Measurements from ENCODE around the gene CCDC188.

DNA sequence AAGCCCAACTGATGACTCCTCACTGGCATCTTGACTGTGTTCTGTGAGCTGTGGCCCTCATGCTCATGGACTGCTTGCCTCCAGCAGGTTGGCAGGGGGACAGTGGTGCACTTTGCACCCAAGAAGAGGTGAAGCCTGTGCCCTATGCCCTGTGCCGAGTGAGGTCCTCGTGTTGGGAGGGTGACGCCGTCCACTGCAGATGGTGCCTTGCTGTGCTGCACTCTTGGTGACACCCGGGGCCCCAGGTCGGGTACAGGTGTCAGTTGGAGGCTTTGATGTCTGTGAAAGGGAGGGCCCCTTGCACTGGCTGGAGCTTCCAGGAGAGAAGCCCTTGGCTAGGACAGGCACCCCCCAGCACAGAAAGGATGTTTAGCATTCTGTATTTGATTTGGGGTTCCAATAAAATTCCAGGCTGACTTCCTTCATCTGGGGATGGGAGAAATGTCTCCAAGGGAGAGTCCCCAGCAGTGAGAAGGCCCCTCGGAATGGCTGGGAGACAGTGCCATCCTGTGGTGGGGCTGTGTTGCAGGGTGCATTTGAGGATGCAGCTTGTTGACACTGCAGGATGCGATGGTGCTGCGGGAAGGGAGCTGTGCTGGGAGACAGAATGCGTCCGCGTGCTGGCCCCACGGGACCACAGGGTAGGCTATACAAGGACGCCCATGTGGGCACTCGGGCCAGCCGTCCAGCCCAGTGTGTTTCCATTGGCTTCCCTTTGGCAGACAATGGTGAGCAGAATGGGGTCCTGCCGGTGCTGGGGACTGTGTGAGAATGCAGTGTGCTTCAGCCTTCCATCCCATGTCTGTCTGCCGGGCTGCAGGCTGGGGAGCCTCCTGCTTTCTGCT is 21.7 kb downstream of the CCDC188 start:
- TF ChIP-seq SAP130 (CRISPR knock-in tag; IDR thresholded peaks at IDR 0.05; ENCODE audit: low read depth) (no peak; the same call in 1 of the 2 replicates), NFIC (IDR thresholded peaks at IDR 0.05; ENCODE audit: low read length) (no peak), CTCF (CRISPR knock-in tag; IDR thresholded peaks at IDR 0.05) (peak; percentile 87), ZBTB44 (CRISPR knock-in tag; IDR thresholded peaks at IDR 0.05) (no peak), POLR2A (IDR thresholded peaks at IDR 0.05; ENCODE audit: insufficient read depth in 1 of 2, low read depth in 2 of 2, low read length in 2 of 2) (peak in 1 of 2 experiments; percentile 71; a peak in 2 of 4 replicates), ZFX (CRISPR knock-in tag; IDR thresholded peaks at IDR 0.05; ENCODE audit: low read depth) (peak; percentile 65), ZBTB42 (CRISPR knock-in tag; IDR thresholded peaks at IDR 0.05) (no peak), CHD4 (IDR thresholded peaks at IDR 0.05; ENCODE audit: borderline replicate concordance, low read length) (no peak), ATF1 (CRISPR knock-in tag; IDR thresholded peaks at IDR 0.05) (no peak), MTF2 (CRISPR knock-in tag; IDR thresholded peaks at IDR 0.05; ENCODE audit: borderline replicate concordance) (no peak), HMG20B (CRISPR knock-in tag; conservative IDR thresholded peaks at IDR 0.05) (no peak; the same call in 1 of the 2 replicates), CBX5 (CRISPR knock-in tag; IDR thresholded peaks at IDR 0.05; ENCODE audit: borderline replicate concordance) (no peak), ZNF770 (CRISPR knock-in tag; IDR thresholded peaks at IDR 0.05) (no peak)
- TF ChIP-seq, protein P1, sequence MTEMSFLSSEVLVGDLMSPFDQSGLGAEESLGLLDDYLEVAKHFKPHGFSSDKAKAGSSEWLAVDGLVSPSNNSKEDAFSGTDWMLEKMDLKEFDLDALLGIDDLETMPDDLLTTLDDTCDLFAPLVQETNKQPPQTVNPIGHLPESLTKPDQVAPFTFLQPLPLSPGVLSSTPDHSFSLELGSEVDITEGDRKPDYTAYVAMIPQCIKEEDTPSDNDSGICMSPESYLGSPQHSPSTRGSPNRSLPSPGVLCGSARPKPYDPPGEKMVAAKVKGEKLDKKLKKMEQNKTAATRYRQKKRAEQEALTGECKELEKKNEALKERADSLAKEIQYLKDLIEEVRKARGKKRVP (CRISPR knock-in tag; IDR thresholded peaks at IDR 0.05), result no peak
